NCI-H1092 treated with DMSO at 0.1 percent for 48 hours (cell line): ENCODE results near the gene FBXW4.
A peak's percentile ranks its signal among the peaks of the same experiment; 100 is the strongest.

Experiments used
- DNase-seq: peaks from one replicate; lab custom pipeline; 2025; lab: John Stamatoyannopoulos, UW

FBXW4 gene, protein sequence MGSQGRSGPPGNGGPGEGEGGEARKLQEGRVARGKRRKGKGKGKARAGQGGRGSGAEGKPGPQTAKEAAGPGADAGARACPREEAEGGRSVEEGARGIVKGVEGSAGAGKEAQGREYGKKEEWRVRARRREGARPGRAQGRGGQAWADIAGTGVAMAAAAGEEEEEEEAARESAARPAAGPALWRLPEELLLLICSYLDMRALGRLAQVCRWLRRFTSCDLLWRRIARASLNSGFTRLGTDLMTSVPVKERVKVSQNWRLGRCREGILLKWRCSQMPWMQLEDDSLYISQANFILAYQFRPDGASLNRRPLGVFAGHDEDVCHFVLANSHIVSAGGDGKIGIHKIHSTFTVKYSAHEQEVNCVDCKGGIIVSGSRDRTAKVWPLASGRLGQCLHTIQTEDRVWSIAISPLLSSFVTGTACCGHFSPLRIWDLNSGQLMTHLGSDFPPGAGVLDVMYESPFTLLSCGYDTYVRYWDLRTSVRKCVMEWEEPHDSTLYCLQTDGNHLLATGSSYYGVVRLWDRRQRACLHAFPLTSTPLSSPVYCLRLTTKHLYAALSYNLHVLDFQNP

DNA sequence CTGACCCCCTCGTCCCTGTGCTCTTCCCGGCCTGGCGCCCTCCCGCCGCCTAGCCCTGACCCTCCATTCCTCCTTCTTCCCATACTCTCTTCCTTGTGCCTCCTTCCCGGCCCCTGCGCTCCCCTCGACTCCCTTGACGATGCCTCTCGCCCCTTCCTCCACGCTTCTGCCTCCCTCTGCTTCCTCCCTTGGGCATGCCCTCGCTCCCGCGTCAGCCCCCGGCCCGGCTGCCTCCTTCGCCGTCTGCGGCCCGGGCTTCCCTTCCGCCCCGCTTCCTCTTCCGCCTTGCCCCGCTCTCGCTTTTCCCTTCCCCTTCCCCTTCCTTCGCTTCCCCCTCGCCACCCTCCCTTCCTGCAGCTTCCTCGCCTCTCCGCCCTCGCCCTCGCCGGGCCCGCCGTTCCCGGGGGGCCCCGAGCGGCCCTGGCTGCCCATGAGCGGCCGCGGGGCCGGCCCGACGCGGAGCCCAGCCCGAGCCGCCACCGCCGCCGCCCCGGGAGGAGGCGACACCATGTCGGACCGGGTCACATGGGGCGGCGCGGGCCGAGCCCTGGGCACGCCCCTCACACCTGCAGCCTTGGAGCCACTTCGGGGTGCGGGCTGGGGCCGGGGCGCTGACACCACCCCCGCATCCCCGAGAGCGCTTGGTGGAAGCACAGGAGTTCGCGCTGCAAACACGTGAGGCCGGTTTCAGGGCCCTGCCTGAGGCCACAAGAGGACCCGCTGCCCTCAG is at the start of gene FBXW4:
FBXW4 (minus strand) TSS at position 497 of the 730 bp plus-strand sequence; CDS start at position 432, 65 bp downstream.
- DNase-seq: peak; percentile 40

DNA sequence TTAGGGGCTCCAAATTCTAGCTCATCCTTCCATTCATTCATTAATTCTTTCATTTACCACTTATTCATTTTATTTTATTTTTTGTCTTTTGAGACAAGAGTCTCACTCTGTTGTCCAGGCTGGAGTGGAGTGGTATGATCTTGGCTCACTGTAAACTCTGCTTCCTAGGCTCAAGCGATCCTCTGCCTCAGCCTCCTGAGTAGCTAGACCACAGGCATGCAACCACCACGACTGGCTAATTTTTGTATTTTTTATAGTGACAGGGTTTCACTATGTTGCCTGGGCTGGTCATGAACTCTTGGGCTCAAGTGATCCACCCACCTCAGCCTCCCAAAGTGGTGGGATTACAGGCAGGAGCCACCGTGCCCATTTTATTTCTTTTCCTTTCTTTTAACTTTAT is 49.3 kb upstream of the FBXW4 start:
- DNase-seq: no peak

DNA sequence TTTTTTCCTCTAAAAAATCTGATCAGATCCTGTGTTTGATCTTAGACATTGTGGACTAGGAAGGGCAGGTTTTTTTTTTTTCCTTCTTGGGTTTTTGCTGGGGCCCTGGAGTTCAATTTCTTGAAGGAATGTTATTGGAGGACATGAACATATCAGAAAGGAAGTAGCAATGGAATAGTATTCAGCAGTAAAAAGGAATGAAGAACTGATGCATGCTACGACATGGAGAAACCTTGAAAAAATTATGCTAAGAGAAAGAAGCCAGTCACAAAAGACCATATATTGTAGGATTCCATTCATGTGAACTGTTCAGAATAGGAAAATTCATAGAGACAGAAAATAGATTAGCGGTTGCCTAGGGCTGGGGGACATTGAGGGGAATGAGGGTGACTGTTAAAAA is 47.0 kb upstream of the FBXW4 start:
- no peak for DNase-seq

DNA sequence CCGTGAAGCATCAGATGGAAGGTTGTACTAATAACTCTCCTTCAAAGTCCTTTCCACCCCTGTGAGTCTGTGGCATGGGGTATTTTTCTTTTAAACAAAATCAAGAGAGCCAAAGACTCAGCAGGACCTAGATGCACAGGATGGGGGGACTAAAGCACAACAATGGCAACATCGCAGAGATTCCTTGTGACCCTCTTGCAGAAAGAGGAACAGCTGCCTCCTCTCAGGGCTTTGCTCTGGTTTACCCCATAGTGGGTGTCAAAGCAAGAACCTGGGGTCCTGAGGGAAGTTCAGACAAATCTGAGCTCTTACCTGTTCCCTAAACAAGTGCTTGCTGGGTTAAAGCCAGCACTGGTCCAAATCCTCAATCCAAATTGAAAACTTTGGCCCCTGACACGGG is 41.7 kb upstream of the FBXW4 start:
- DNase-seq: no peak

DNA sequence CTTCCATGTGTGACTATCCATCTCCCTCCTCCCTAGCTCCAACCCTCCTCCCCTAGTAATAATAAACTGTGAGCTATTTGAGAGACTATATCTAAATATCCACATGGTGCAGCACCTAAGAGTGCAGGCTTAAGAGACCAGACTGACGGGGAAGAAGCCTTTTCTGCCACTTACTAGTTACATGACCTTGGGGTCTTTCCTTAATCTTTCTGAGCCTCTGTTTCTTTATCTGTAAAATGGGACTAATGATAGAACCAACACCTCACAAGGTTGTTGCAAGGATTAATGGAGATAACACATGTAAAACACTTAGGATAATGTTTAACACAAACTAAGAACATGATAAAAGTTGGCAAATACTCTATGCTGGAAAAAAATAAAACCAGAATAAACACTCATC is 37.1 kb upstream of the FBXW4 start:
- DNase-seq: no peak

DNA sequence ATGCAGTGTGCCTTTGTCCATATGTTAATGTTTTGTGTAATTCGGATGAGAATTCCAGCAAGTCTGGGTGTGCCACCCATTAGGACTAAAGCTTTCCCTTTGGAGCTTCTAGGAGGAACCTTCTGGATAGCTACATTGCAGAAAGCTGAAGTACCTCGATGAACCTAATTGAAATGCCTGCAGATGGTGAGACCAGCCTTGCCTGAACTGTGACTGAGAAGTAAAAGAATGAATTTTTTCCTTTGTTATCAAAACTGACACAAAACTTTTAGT is 31.1 kb upstream of the FBXW4 start:
- DNase-seq: no peak

DNA sequence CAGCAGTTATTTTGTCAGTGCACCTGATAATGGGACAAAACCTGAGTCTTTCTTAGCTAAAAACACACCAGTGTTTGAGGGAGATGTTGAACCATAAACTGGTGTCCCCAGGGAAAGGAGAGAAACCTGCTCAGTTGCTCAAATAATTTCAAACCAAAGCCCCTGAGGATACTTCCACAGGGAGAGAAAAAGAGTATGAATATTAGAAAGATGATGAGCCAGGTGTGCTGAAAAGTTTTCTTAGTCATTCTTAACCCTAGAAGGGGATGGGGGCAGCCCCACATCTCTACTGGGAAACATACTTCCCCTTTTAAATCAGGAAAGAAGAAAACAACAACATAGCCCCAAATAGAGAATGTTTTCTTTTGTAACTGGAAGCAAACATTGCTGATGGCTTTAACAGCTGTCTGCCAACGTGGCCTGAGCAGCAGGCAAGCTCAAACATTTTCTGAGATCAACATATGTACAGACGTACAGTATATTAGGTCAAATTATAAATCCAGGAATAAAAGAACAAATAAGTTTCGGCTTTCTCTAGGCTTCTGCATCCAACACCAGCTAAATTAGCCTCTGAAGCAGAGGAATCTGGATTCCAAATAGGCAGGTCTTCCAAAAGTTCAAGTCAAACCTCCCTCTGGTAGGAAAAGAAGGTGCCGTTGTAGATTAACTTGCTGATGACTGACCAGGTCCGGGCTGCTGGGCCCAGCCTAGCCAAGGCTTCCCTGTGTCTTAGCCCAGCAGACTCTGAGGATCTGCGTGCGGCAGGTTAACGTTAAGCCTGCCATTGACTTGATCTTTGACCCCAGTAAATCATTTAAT is 30.5 kb upstream of the FBXW4 start:
- DNase-seq: no peak

DNA sequence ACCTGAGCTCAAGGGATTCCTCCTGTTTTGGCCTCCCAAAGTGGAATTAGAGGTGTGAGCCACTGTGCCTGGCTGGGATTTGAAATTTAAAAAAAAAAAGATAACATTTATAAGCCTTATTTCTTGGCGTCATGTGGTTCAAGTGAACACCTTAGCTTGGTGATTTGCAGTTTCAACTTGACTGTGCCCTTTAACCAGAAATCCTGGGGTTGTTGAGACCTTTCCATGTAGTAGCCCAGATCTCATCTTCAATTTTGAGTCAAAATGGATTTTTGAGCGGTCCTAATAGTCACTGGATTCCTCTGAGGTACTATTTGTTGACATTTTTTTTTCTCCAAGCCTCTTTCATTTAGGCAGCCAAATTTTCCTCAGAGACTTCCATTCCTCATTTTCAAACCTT is 29.5 kb upstream of the FBXW4 start:
- DNase-seq: no peak

DNA sequence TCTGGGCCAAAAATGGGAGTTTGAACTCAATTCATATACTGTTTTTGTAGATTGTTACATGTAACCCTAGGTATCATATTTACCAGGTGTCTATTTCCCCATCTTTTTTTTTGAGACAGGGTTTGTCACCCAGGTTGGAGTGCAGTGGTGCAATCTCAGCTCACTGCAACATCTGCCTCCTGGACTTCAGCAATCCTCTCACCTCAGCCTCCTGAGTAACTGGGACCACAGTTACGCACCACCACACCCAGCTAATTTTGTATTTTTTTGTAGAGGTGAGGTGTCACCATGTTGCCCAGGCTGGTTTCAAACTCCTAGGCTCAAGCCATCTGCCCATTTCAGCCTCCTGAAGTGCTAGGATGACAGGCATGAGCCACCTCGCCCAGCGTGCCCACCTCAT is 28.2 kb upstream of the FBXW4 start:
- DNase-seq: no peak

DNA sequence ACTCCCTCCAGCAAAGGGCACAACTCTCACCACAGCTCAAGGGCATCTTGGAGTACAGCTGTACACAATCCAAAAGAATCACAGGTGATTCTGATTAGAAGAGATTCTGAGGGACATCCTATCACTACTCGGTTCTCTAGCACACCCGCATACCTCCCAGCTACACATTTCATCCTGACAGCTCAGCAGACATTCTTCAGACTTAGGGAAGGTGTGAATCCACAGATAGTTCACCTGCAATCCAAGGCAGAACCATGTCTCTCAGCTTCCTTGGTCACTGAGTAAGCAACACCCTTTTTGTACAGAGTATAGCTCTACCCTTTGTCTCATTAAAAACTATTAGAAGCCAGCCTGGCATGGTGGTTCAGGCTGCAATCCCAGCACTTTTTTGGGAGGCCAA is 26.8 kb upstream of the FBXW4 start:
- no peak for DNase-seq

DNA sequence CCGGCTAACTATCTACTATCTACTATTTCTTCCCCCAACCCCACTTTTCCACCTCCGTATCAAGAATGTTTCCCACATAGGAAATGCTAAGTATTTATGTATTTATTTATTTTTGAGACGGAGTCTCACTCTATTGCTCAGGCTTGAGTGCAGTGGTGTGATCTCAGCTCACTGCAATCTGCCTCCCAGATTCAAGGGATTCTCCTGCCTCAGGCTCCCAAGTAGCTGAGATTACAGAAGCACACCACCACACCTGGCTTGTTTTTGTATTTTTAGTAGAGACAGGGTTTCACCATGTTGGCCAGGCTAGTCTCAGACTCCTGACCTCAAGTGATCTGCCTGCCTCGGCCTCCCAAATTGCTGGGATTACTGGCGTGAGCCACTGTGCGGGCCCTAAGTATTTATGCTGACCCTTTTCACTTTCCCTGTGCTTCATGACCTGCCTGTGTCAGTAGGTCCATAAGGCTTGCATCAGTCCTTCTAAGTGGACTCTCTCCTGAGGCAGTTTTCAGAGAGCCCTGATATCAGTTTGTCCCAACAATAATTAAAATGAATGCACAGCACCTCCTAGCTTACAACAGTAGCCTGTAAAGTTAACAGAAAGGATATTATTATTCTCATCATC is 25.7 kb upstream of the FBXW4 start:
- no peak for DNase-seq

DNA sequence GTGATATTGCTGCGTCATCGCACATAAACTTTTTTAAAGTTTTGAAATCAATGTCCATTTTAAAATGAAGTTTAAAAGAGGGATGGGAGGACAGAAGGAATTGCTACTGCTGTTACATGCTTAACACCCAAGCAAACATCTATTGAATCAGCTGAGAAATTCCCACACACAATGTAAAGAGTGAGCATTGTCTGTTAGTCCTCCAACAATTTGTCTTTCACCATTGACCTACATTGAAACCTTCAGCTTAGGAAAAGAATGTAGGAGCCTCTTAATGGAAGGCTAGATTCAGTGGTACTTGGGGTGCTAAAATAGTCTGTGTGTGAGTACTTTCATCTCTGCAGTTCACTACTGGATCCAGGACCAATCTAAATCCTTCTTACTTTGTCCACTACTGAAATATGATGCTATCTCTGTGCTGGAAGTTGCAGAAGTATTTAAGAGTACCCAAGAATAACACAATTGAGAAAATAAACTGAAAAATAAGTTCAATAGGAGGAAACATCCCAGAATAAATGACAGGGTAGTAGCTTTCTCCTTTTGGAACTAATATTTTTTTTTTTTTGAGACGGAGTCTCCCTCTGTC is 23.8 kb upstream of the FBXW4 start:
- DNase-seq: no peak

DNA sequence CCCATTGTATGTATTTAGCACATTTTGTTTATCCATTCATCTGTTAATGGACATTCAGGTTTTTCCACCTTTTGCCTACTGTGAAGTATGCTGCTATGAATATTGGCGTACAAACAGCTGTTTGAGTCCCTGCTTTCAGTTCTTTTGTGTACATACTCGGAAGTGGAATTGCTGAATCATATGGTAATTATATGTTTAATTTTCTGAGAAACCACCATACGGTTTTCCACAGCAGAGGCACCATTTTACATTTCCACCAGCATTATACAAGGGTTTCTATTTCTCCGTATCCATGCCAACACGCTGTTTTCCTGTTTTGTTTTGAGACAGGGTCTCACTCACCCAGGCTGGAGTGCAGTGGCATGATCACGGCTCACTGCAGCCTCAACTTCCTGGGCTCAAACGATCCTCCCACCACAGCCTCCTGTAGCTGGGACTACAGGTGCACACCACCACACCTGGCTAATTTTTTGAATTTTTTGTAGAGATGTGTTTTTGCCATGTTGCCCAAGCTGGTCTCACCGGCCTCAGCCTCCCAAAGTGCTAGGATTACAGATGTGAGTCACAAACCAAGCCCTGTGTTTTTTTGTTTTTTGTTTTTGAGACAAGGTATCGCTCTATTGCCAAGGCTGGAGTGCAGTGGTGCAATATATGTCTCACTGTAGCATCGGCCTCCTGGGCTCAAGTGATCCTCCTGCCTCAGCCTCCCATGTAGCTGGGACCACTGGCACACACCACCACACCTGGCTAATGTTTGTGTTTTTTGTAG is 22.1 kb upstream of the FBXW4 start:
- no peak for DNase-seq

DNA sequence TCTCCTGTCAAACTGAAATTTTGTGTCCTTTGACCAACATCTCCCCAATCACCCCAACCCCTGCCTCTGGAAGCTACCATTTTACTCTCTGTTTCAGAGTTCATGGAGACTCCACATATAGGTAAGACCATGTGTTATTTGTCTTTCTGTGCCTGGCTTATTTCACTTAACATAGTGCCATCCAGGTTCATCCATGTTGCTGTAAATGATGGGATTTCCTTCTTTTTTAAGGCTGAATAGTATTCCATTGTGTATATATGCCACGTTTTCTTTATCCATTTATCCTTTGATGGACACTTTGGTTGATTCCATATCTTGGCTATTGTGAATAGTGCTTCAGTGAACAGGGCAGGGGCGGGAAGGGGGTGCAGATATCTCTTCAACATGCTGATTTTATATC is 18.0 kb upstream of the FBXW4 start:
- no peak for DNase-seq

DNA sequence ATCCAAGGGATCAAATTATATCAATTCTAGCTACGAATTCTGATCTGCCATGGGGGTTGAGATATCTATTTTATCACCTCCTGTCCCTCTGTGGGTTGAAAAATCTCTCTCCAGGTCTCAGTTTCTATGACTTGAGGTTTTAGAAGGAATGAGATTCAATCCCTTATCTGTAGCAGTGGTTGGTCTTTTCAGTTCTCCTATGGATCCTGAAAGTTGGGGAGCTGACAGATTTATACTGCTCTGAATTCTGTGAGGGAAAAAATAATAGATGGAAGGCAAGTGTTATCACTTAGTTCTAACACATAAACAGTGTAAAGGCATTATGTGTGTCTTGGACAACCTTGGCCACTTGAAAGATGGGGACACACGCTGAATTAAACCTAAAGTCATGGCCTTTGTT is 15.8 kb upstream of the FBXW4 start:
- DNase-seq: no peak

DNA sequence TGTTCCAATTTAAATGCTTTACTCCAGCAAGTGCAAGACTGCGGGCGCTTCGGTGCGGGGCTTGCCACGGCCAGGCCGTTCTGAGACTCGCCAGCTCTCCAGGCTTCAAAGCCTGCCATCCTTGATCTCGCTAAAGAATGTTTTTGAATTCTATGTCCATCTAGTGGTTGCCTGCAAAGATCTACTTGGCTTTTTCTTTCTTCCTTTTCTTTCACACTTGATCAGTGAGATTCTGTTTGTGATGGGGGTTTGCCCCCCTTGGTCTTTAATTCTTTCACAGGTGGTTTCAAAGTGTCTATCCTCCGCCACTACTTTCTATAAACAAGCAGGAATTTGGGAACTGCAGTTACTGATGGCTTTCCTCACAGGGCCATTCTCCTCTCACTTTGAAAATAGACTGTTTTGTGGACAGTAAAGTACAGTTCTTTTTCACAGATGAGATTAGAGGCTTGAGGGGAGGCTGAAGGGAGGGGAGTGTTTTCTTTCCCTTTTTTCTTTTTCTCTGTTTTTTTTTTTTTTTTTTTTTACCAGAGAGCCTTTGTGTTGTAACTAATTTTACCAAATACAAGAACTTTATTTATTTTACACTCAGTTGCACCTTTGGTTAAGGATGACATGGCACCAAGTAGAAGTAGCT is 15.2 kb upstream of the FBXW4 start:
- no peak for DNase-seq

DNA sequence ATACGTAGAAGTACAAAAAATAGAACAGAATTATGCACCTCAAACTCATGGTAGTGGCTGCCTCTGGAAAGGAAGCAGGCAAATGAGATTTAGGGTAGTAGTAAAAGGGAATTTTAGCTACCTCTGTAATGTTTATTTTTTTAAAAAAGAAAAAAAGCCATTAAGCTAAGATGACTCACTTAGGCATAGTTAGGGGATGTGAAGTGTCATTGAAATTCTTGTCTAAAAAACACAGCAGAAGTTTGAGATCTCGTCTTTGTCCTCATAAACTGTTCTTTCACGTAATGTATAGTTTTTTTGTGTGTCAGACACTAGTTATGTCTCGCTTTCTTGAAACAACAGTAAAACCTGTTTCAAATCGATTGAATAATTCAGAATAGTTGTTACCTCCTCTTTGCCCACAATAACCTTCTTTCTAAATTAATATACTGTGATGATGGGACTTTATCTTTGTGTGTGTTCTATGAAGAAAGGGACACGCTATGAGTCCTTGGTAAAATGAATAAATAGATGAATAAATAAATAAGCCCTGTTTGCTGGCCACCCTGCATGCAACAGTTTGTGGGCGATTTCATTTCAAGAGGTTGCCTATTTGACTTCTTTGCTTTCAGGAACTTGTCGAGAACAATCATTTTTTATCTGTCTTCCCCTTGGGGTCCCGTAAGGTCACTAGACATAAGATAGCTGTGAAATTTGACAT is 14.5 kb upstream of the FBXW4 start:
- DNase-seq: no peak

DNA sequence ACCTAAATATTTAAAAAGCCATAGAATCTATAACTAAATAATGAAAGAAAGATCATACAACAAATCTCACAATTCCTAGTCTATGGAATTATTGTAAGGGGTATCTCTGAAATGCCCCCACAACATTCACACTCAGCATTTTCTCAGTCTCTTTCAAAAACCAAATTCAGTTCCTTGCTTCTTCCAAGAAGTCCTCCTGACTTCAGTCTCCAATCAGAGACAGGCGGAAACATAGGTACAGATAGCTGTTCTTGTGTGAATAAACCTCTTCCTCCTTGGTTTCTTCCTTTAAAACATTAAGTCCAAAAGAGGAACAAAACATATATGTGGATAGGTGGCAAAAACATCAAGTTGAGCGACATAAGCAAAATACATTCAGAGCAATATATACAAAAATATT is 13.9 kb upstream of the FBXW4 start:
- DNase-seq: no peak

DNA sequence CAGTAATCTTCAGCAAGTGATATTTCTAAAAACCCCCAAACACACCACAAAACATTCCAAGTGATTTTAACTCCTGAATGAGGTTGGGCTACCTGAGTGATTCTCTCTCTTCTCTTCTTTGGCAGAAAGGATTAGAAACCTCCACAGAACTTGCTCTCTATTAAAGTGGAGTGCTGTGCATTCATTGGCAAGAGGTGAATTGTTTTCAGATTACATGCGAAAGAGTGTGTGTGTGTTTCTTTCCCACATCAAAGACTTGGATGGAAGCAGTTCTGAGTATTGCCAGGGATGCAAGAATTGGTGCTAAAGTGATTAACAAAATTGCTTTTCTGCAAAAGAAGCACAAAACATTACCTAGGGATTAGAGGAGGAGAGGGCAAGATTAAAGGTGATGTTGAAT is 13.1 kb upstream of the FBXW4 start:
- no peak for DNase-seq

DNA sequence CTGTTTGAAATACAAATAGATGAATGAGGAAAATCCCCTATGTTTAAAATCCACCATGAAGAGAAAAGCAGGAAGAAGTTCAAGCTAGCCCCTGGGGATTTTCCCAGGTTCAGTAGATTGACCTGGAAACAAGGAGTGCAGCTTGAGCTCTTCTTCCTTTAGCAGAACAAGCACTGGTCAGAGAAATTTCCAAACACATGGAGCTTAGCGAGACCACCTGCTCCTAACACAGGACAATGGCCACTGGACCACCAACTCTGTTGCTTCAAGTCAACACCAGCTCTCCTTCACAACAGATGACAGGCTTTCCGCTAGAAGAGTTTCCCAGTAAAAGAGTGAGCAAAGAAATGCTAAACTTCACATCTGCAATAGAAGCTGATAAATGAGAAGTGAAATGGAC is 9.4 kb upstream of the FBXW4 start:
- no peak for DNase-seq
